IMR-90 (cell line): Measurements from ENCODE around the gene SLC13A1. TPM values are rescaled to one million over a fixed set of nuclear protein-coding genes. Genes with fewer than 3 reads are reported as not detected.

ENCODE experiments used
- ATAC-seq: fragments of 200-7000 bp; cut with Tn5 transposase; 2 replicates; pipeline ENCODE4 v1.9.1; 2020; ENCODE audit warnings: low read depth, mild to moderate bottlenecking, moderate library complexity
- BruUV-seq: library from RNA; stranded (reverse); fragments of 400-500 nt; replicated peaks from 2 replicates; lab custom pipeline; 2021; lab: Mats Ljungman, UMichigan
- CTCF ChIA-PET: fragments of 300-600 bp; formaldehyde crosslinking; extraction: SDS; loops from one replicate; lab custom pipeline; 2021; ENCODE audit warnings: antibody characterized with exemption; lab: Yijun Ruan, JAX
- POLR2A ChIA-PET: fragments of 300-600 bp; sonication (Branson Sonifier 250); formaldehyde crosslinking; loops from one replicate; lab custom pipeline; 2022; ENCODE audit warnings: antibody characterized with exemption; ENCODE audit not compliant: unreplicated experiment; lab: Charles Lee
- DNase-seq: peaks from one replicate; pipeline ENCODE4 v3.0.0; 2013
- H2AFZ ChIP-seq: replicated peaks from 2 replicates; pipeline ENCODE3; 2013; ENCODE audit warnings: low read length, mild to moderate bottlenecking; ENCODE audit not compliant: poor library complexity
- H2AK5ac ChIP-seq: 2 replicates; pipeline ENCODE4 v1.6.1; 2013; ENCODE audit warnings: low read depth, low read length, inconsistent platforms
- H2AK9ac ChIP-seq: replicated peaks from 2 replicates; pipeline ENCODE3; 2013; ENCODE audit warnings: mild to moderate bottlenecking, low read depth, low read length, moderate library complexity; ENCODE audit not compliant: poor library complexity
- H2BK120ac ChIP-seq: 2 replicates; pipeline ENCODE4 v1.6.1; 2013; ENCODE audit warnings: low read depth, low read length, inconsistent platforms
- H2BK15ac ChIP-seq: 3 replicates; pipeline ENCODE4 v1.6.1; 2013; ENCODE audit warnings: low read depth, low read length, inconsistent platforms
- H2BK20ac ChIP-seq: 2 replicates; pipeline ENCODE4 v1.6.1; 2013; ENCODE audit warnings: low read depth, mild to moderate bottlenecking, inconsistent platforms, low read length, moderate library complexity
- H2BK5ac ChIP-seq: 2 replicates; pipeline ENCODE4 v1.6.1; 2013; ENCODE audit warnings: mild to moderate bottlenecking, low read depth, low read length, inconsistent platforms; ENCODE audit not compliant: poor library complexity, severe bottlenecking
- H3K14ac ChIP-seq: replicated peaks from 2 replicates; pipeline ENCODE4 v1.6.1; 2013; ENCODE audit warnings: low read depth, low read length, inconsistent platforms
- H3K18ac ChIP-seq: 2 replicates; pipeline ENCODE4 v1.6.1; 2013; ENCODE audit warnings: low read depth, low read length, control low read depth
- H3K23ac ChIP-seq: 2 replicates; pipeline ENCODE4 v1.6.1; 2013; ENCODE audit warnings: low read depth, low read length, inconsistent platforms
- H3K27ac ChIP-seq: 2 replicates; pipeline ENCODE4 v1.5.1; 2013; ENCODE audit warnings: mild to moderate bottlenecking, control low read depth, low read length; ENCODE audit not compliant: insufficient read depth
- H3K27me3 ChIP-seq: 2 replicates; pipeline ENCODE4 v1.6.1; 2013; ENCODE audit warnings: low read length; ENCODE audit not compliant: control insufficient read depth, insufficient read depth
- H3K36me3 ChIP-seq: 2 replicates; pipeline ENCODE4 v1.6.1; 2013; ENCODE audit warnings: low read length, mixed read lengths; ENCODE audit not compliant: control insufficient read depth, insufficient read depth
- H3K4ac ChIP-seq: 2 replicates; pipeline ENCODE4 v1.6.1; 2013; ENCODE audit warnings: low read depth, low read length, inconsistent platforms
- H3K4me1 ChIP-seq: 2 replicates; pipeline ENCODE4 v1.6.1; 2013; ENCODE audit warnings: low read length, mixed read lengths; ENCODE audit not compliant: control insufficient read depth, insufficient read depth
- H3K4me2 ChIP-seq: 2 replicates; pipeline ENCODE4 v1.6.1; 2013; ENCODE audit warnings: low read depth, mild to moderate bottlenecking, control low read depth, low read length, moderate library complexity
- H3K4me3 ChIP-seq: 2 replicates; pipeline ENCODE4 v1.5.1; 2013; ENCODE audit warnings: low read depth, mild to moderate bottlenecking, control low read depth, low read length, moderate library complexity; ENCODE audit not compliant: insufficient read depth
- H3K56ac ChIP-seq: 2 replicates; pipeline ENCODE4 v1.6.1; 2013; ENCODE audit warnings: low read length, inconsistent platforms; ENCODE audit not compliant: insufficient read depth; ENCODE audit errors: extremely low read depth
- H3K79me1 ChIP-seq, 2 experiments: 2 replicates each; pipeline ENCODE4 v1.6.1; 2013; ENCODE audit warnings: low read length in 2 of 2, inconsistent platforms in 1 of 2, low read depth in 1 of 2
- H3K9ac ChIP-seq: 2 replicates; pipeline ENCODE4 v1.6.1; 2013; ENCODE audit warnings: low read depth, low read length, control low read depth
- H3K9me1 ChIP-seq: 2 replicates; pipeline ENCODE4 v1.6.1; 2013; ENCODE audit warnings: low read length, inconsistent platforms; ENCODE audit not compliant: insufficient read depth
- H3K9me3 ChIP-seq: 2 replicates; pipeline ENCODE4 v1.6.1; 2013; ENCODE audit warnings: low read length; ENCODE audit not compliant: control insufficient read depth, insufficient read depth
- H4K20me1 ChIP-seq: 2 replicates; pipeline ENCODE4 v1.6.1; 2013; ENCODE audit warnings: low read length, inconsistent platforms; ENCODE audit not compliant: insufficient read depth
- H4K5ac ChIP-seq: 2 replicates; pipeline ENCODE4 v1.6.1; 2013; ENCODE audit warnings: mild to moderate bottlenecking, low read depth, low read length, control low read depth
- H4K8ac ChIP-seq, 2 experiments: 2 replicates each; pipeline ENCODE4 v1.6.1; 2013; ENCODE audit warnings: low read depth in 2 of 2, low read length in 2 of 2, control low read depth in 1 of 2, inconsistent platforms in 1 of 2
- H4K91ac ChIP-seq: 2 replicates; pipeline ENCODE4 v1.6.1; 2013; ENCODE audit warnings: low read depth, low read length, inconsistent platforms; ENCODE audit not compliant: insufficient read depth
- BHLHE40 ChIP-seq: fragments of 150-350 bp; IDR thresholded peaks from 2 replicates; pipeline ENCODE4 v1.6.1; 2016; ENCODE audit warnings: mild to moderate bottlenecking, low read depth, low read length
- CEBPB ChIP-seq: IDR thresholded peaks from 2 replicates; pipeline ENCODE4 v1.6.1; 2012; ENCODE audit warnings: low read depth, low read length, improper control_type of control experiment
- MXI1 ChIP-seq: IDR thresholded peaks from 2 replicates; pipeline ENCODE4 v1.6.1; 2012; ENCODE audit warnings: low read depth, mild to moderate bottlenecking, low read length, moderate library complexity, borderline replicate concordance
- RAD21 ChIP-seq: IDR thresholded peaks from 2 replicates; pipeline ENCODE4 v1.6.1; 2012; ENCODE audit warnings: low read length, improper control_type of control experiment
- WGBS, 2 experiments: methylation state at CpG; one replicate each; pipeline versions ENCODE4 v1.1.5 to v1.1.7; 2013; ENCODE audit warnings: missing lambda C conversion rate in 2 of 2; ENCODE audit not compliant: insufficient read length in 1 of 2; ENCODE audit errors: extremely low coverage in 2 of 2; 5-methylcytosine and 5-hydroxymethylcytosine counted together
- dilution Hi-C: fragments of 300-500 bp; cut with HindIII; formaldehyde crosslinking; loops from one replicate; pipeline ENCODE4 v1.14.3; 2018; ENCODE audit warnings: low sequenced_read_pairs; ENCODE audit not compliant: unreplicated experiment
- in situ Hi-C: fragments of 300-500 bp; cut with MboI; formaldehyde crosslinking; loops from 3 replicates; pipeline ENCODE4 v1.14.3; 2019; ENCODE audit warnings: low sequenced_read_pairs, inconsistent platforms, mixed read lengths
- intact Hi-C: fragments of 100-400 bp; cut with micrococcal nuclease; formaldehyde crosslinking; loops from 2 replicates; pipeline ENCODE4 v1.10.0; 2022
- polyA plus RNA-seq, 3 experiments: library from polyadenylated mRNA; depleted of rRNA; stranded (reverse); fragments of >200 nt; gene quantifications; 2 replicates each; pipeline ENCODE4 v1.2.3, GENCODE V29; 2012; ENCODE audit warnings: low replicate concordance in 1 of 3
- total RNA-seq: library from RNA; depleted of rRNA; stranded (reverse); fragments of >200 nt; gene quantifications from 2 replicates; pipeline ENCODE4 v1.2.3, GENCODE V29; 2012

The SLC13A1 gene
- total and polyA plus RNA-seq, 2 of the 4 experiments (the other 2 are of a cell fraction) = not detected

- Histone ChIP-seq H3K4me2 (no peak overlapping the region), H2AK5ac (no peak overlapping the region), H2AFZ (no peak overlapping the region), H3K18ac (no peak overlapping the region), H4K91ac (no peak overlapping the region), H2AK9ac (no peak overlapping the region), H4K8ac (no peak overlapping the region), H3K14ac (no peak overlapping the region), H3K56ac (no peak overlapping the region), H2BK5ac (no peak overlapping the region), H3K4me3 (no peak overlapping the region), H3K9ac (no peak overlapping the region), H2BK15ac (no peak overlapping the region), H3K23ac (no peak overlapping the region), H4K20me1 (no peaks in the 10 kb centered on the region), H3K4ac (no peak overlapping the region), H3K4me1 (no peaks in the 10 kb centered on the region), H3K27me3 (no peaks in the 10 kb centered on the region), H3K79me1 (no peaks in the 10 kb centered on the region), H3K9me3 (peaks cover 2% of the 10 kb centered on the region; the same call in 1 of the 2 replicates), H4K5ac (no peak overlapping the region), H2BK20ac (no peak overlapping the region), H2BK120ac (no peak overlapping the region), H3K27ac (no peak overlapping the region), H3K9me1 (no peaks in the 10 kb centered on the region), H3K36me3 (no peaks in the 10 kb centered on the region)
- ChIA-PET POLR2A (no interaction called here), CTCF (no interaction called here)
- DNase-seq (no peak), ATAC-seq (no peak)
- in situ Hi-C loops = no loop called here
- dilution Hi-C loops = no loop called here
- TF ChIP-seq MXI1 = no peak
- no peak for TF ChIP-seq RAD21
- no peak for TF ChIP-seq BHLHE40
- TF ChIP-seq CEBPB = no peak
- intact Hi-C loops = no loop called here
- WGBS, 2 experiments = 20% methylated on average over 1 of the region's 1 CpG; no CpG with 5 or more reads in 1 of the 2 experiments
- no TSS peak for BruUV-seq
Observed at GRCh38 chr7:123191132-123191531, 8.6 kb downstream of the SLC13A1 start.
